GM12872 (cell line): ENCODE results near the gene CGNL1.

ENCODE experiments used
- TF ChIP-seq, protein P1 (sequence below): IDR thresholded peaks from 3 replicates; pipeline ENCODE4 v1.5.1; 2011; ENCODE audit warnings: low read depth, mild to moderate bottlenecking, low read length, moderate library complexity; ENCODE audit not compliant: insufficient read depth

The CGNL1 gene

GRCh38 chr15:57406062-57406772 lies 29.9 kb downstream of the CGNL1 start:
- TF ChIP-seq, protein P1, sequence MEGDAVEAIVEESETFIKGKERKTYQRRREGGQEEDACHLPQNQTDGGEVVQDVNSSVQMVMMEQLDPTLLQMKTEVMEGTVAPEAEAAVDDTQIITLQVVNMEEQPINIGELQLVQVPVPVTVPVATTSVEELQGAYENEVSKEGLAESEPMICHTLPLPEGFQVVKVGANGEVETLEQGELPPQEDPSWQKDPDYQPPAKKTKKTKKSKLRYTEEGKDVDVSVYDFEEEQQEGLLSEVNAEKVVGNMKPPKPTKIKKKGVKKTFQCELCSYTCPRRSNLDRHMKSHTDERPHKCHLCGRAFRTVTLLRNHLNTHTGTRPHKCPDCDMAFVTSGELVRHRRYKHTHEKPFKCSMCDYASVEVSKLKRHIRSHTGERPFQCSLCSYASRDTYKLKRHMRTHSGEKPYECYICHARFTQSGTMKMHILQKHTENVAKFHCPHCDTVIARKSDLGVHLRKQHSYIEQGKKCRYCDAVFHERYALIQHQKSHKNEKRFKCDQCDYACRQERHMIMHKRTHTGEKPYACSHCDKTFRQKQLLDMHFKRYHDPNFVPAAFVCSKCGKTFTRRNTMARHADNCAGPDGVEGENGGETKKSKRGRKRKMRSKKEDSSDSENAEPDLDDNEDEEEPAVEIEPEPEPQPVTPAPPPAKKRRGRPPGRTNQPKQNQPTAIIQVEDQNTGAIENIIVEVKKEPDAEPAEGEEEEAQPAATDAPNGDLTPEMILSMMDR = no peak

DNA sequence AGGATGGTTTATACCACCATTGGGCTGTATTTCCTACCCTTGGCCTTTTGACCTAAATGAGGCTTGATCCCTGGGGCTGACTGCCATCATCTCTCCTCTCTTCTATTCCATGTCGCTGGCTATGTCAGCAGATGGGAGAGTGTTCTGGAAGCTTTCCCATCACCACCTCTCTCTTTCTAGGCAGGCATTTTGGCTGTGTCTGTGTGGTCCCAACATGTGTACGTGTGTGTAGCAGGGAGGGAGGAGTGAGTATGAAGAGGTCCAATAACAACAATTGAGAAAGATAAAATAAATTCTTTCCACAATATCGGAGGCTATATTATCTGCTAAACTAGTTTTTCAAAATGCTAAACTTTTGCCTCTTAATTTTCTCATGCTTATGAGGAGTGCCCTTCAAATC lies 34.1 kb downstream of the CGNL1 start:
- TF ChIP-seq, protein P1 = no peak

DNA sequence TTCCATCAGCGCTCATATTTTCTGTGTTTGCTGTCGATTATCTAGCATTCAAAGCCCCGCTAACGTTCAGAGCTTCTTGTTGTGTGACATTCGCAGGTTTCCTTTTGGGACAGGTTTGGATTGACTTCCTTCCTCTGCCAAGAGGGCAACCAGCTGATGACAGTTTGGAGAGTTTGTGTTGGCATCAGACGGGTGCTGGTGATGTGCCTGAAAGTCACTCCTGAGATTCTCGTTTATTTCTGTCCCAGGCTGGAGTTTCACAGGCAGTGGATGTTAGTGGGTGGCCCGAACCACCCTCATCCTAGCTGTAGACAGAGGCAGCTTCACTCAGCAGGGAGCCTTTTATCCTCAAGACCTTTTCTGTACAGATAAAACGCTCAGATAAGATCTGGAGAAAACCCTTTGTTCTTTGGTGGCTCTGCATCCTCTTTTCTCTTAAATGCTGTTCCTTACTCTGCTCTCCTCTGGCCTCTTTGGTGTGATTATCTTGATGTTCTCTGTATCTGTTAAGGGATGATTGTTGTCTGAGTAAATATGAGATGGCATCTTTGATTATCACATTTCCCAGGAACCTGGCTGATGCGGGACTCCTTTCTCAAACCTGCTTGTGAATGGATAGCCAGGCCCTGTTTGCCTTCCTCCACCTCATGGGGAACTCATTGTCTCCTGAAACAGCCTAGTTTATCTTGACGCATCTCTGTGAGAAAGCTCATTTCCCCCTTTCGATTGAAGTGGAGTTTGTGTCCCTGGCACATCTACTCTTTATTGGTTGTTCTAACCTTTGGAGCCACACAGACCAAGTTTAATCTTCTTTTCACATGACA lies 35.9 kb downstream of the CGNL1 start:
- TF ChIP-seq, protein P1 = no peak

- TF ChIP-seq, protein P1 = no peak
Observed at GRCh38 chr15:57415602-57416001, 39.3 kb downstream of the CGNL1 start.

GRCh38 chr15:57418635-57419034 lies 42.3 kb downstream of the CGNL1 start:
- TF ChIP-seq, protein P1 = no peak

DNA sequence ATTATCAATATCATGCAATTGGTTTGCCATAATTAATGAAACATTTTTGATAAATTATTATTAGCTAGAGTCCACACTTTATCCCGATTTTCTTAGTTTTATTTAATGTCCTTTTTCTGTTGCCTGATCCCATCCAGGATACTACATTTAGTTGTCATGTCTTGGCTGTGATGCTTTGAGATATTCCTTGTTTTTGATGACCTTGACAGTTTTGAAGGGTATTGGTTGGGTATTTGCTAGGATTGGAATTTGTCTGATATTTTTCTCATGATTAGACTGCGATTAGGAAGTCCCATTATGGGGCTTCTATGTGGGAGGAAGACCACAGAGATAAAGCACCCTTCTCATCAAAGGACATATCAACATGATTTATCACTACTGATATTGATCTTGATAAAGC lies 43.0 kb downstream of the CGNL1 start:
- TF ChIP-seq, protein P1 = no peak

DNA sequence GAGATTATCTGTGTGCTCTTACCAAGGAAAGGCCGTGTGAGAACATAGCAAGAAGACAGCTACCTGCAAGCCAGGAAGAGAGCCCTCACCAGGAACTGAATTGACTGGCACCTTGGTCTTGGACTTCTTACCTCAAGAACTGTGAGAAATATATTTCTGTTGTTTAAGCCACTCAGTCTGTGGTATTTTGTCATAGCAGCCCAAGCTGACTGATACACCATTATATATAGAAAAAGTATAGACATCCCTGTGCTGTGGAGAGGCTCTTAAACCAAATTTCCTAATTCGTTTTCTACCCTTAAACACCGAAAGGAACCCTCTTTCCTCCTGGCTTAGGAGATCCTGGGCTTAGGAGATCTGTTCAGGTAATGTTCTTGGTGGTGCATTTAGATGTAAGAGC lies 44.8 kb downstream of the CGNL1 start:
- TF ChIP-seq, protein P1 = no peak
